Activated CD8-positive, alpha-beta memory T cell treated with anti-CD3 and anti-CD28 coated beads, Interleukin-2, amount 10 ng/mL, durations not matched to agents 7 days and 5 days (primary cell): ENCODE results near the gene AGRN. TPM values are rescaled to one million over a fixed set of nuclear protein-coding genes. Genes with fewer than 3 reads are reported as not detected.

Experiments
- ATAC-seq: fragments of 150-1000 bp; cut with Tn5 transposase; one replicate; pipeline ENCODE4 v1.10.0; 2021; ENCODE audit warnings: moderate library complexity
- CTCF ChIA-PET: fragments of 350-600 bp; sonication (Branson Sonifier 250); formaldehyde crosslinking; loops from one replicate; lab custom pipeline; 2021; ENCODE audit warnings: antibody characterized with exemption; lab: Charles Lee
- DNase-seq: peaks from one replicate; pipeline ENCODE4 v3.0.0-alpha.2; 2020
- H3K27ac Mint-ChIP-seq: one replicate; pipeline ENCODE4 v1.8.0; 2021; ENCODE audit warnings: mild to moderate bottlenecking, mixed read lengths
- H3K27me3 Mint-ChIP-seq: one replicate; pipeline ENCODE4 v1.8.0; 2021; ENCODE audit warnings: mixed read lengths
- H3K36me3 Mint-ChIP-seq: one replicate; pipeline ENCODE4 v1.8.0; 2021; ENCODE audit warnings: mild to moderate bottlenecking, mixed read lengths
- H3K4me1 Mint-ChIP-seq: one replicate; pipeline ENCODE4 v1.8.0; 2021; ENCODE audit warnings: mixed read lengths
- H3K4me3 Mint-ChIP-seq: one replicate; pipeline ENCODE4 v1.8.0; 2021; ENCODE audit warnings: mild to moderate bottlenecking, moderate library complexity, mixed read lengths
- H3K9me3 Mint-ChIP-seq: one replicate; pipeline ENCODE4 v1.8.0; 2022; ENCODE audit warnings: low read depth, mixed read lengths
- total RNA-seq, 2 experiments: library from RNA; stranded (reverse); gene quantifications; one replicate each; pipeline ENCODE4 v1.2.3, GENCODE V29; 2021

AGRN gene
- total RNA-seq, 2 experiments from 2014 or later: 29.3 to 32.8 TPM

- CTCF ChIA-PET: no interaction called here
- H3K27ac Mint-ChIP-seq: no peak overlapping the region
- ATAC-seq: no peak
- H3K27me3 Mint-ChIP-seq: peaks cover 13% of the 10 kb centered on the region
- no peak overlapping the region for H3K4me3 Mint-ChIP-seq
- H3K9me3 Mint-ChIP-seq: no peaks in the 10 kb centered on the region
- DNase-seq: no peak
- peaks cover 6% of the 10 kb centered on the region for H3K4me1 Mint-ChIP-seq
- H3K36me3 Mint-ChIP-seq: no peaks in the 10 kb centered on the region
These were observed 41.7 kb upstream of the AGRN start for GRCh38 chr1:978069-978834.

DNA sequence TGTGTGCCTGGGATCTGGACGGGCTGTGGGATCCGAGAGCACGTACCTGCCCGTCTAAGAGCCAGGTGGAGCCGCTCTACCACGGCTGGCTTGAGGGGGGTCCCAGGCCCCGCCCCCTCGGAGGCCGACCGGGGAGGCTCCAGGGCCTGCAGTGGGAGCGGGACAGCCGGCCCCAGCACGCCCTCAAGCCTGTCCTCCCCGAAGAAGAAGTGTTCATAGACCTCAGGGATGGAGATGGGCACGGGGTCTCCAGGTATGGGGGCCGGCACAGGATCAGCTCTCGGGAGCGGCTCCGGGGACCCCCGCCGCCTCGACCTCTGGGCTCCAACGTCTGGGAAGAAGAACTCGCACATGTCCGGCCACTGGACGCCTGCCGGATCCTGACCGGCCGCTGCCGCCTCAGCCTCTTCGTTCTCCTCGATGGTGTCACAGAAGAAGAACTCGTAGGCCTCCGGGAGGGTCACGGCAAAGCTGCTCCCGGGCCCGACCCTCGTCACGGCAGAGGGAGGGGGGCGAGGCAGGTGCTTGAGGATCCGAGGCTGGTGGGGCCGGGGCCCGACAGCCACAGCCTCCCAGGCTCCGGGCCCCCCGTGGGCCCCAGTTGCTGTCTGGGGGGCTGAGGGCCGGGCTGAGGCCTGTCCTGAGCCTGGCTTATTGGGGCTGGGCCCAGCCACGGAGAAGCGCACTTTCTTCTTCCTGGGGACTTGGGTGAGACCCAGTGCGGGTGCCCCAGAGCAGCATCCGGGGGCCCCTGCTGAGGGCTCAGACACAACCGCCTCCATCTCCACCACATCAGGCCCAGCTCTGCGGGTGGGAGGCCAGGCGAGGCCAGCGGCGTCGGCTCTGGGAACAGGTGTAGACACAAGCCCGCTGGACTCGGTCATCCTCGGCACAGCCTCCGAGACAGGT lies 40.8 kb upstream of the AGRN start:
- CTCF ChIA-PET: interaction anchor here (6.9 kb wide), 1 partner anchor 85 kb away, joined by 64 read pairs; no protein-coding TSS in a partner anchor
- H3K27me3 Mint-ChIP-seq: peaks cover 16% of the 10 kb centered on the region

GRCh38 chr1:979744-980072 lies 40.2 kb upstream of the AGRN start:
- ATAC-seq: no peak
- DNase-seq: no peak
- Mint-ChIP-seq H3K4me1 (peaks cover 6% of the 10 kb centered on the region), H3K4me3 (no peak overlapping the region), H3K36me3 (no peaks in the 10 kb centered on the region), H3K27ac (no peak overlapping the region), H3K27me3 (peaks cover 16% of the 10 kb centered on the region), H3K9me3 (no peaks in the 10 kb centered on the region)
- CTCF ChIA-PET: interaction anchor here (6.9 kb wide), 1 partner anchor 85 kb away, joined by 64 read pairs; no protein-coding TSS in a partner anchor

More for the DNA sequence above, 40.8 kb upstream of the AGRN start:
- Mint-ChIP-seq H3K4me3 (no peak overlapping the region), H3K27ac (no peak overlapping the region), H3K36me3 (no peaks in the 10 kb centered on the region), H3K4me1 (peaks cover 6% of the 10 kb centered on the region), H3K9me3 (no peaks in the 10 kb centered on the region)
- no peak for ATAC-seq
- DNase-seq: no peak

GRCh38 chr1:980137-980571 lies 39.8 kb upstream of the AGRN start:
- Mint-ChIP-seq H3K4me1 (peaks cover 6% of the 10 kb centered on the region), H3K4me3 (no peak overlapping the region), H3K27me3 (peaks cover 18% of the 10 kb centered on the region), H3K27ac (no peak overlapping the region), H3K9me3 (no peaks in the 10 kb centered on the region), H3K36me3 (no peaks in the 10 kb centered on the region)
- ATAC-seq: no peak
- DNase-seq: no peak
- CTCF ChIA-PET: interaction anchor here (0.8 to 6.9 kb wide), 3 partner anchors 21 to 84 kb away, joined by 3 to 73 read pairs (median 64); partner anchors contain the start of gene HES4

DNA sequence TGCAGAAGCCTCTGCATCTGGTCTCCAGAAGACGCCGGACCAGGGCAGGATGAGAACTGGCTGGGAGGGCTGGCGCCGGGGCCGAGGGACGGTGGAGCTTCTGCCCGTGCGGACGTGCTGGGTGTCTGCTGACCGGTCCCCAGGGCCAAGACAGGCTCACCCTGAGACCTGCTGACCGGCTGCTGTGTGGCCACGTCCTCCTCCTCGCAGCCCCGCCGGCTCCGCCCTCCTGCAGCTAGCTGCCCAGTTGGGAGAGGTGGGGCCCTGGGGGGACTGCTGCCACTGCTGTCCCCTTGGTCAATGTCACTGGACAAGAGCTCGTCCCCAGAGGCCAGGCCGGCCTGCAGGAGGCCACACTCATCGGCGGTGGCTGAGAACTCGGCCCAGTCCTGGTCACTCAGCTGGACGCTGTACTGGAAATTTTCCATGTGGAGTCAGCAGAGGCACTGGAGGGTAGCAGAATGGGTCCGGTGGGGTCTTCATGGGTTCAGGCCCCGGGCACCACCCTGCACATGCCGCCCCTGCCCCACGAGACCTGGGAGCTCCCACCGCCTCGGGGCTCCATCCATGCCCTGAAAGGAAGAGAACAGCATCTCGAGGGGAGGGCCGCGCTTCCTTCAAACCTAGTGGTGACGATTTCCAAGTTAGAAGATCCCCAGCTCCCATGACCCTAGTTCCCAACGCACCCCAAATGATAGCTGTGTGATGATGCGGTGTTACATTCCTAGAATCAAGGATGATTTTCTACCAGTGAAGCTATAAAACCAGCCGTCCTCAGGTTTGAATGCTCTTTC lies 39.1 kb upstream of the AGRN start:
- Mint-ChIP-seq H3K4me3 (no peak overlapping the region), H3K27me3 (peaks cover 20% of the 10 kb centered on the region), H3K27ac (no peak overlapping the region)

GRCh38 chr1:981491-981954 lies 38.4 kb upstream of the AGRN start:
- Mint-ChIP-seq H3K4me3 (no peak overlapping the region), H3K4me1 (peaks cover 3% of the 10 kb centered on the region), H3K36me3 (no peaks in the 10 kb centered on the region), H3K27me3 (peaks cover 27% of the 10 kb centered on the region), H3K27ac (no peak overlapping the region), H3K9me3 (no peaks in the 10 kb centered on the region)
- no peak for ATAC-seq
- CTCF ChIA-PET: interaction anchor here (0.9 to 6.9 kb wide), 5 partner anchors 10 to 83 kb away, joined by 3 to 73 read pairs (median 4); partner anchors contain the start of gene HES4
- no peak for DNase-seq

More for the DNA sequence above, 39.1 kb upstream of the AGRN start:
- Mint-ChIP-seq H3K36me3 (no peaks in the 10 kb centered on the region), H3K9me3 (no peaks in the 10 kb centered on the region), H3K4me1 (peaks cover 4% of the 10 kb centered on the region)
- ATAC-seq: no peak
- CTCF ChIA-PET: interaction anchor here (0.8 to 6.9 kb wide), 6 partner anchors 10 to 83 kb away, joined by 3 to 73 read pairs (median 4); partner anchors contain the start of gene HES4
- DNase-seq: no peak

GRCh38 chr1:981955-982558 lies 37.9 kb upstream of the AGRN start, which contains the start of gene PERM1:
TSS of gene PERM1 (minus strand) at chr1:982093. CDS start at chr1:981029, 1,064 bp downstream.
- no peak for ATAC-seq
- CTCF ChIA-PET: interaction anchor here (1.0 to 6.9 kb wide), 8 partner anchors 13 to 82 kb away, joined by 3 to 73 read pairs (median 8); partner anchors contain the start of genes AGRN, HES4 and ISG15
- Mint-ChIP-seq H3K4me3 (no peak within 1 kb of the TSS), H3K27me3 (peaks cover 30% of the 10 kb centered on the region), H3K27ac (no peak within 1 kb of the TSS), H3K36me3 (no peaks in the 10 kb centered on the region), H3K9me3 (no peaks in the 10 kb centered on the region), H3K4me1 (peaks cover 3% of the 10 kb centered on the region)
- no peak for DNase-seq

DNA sequence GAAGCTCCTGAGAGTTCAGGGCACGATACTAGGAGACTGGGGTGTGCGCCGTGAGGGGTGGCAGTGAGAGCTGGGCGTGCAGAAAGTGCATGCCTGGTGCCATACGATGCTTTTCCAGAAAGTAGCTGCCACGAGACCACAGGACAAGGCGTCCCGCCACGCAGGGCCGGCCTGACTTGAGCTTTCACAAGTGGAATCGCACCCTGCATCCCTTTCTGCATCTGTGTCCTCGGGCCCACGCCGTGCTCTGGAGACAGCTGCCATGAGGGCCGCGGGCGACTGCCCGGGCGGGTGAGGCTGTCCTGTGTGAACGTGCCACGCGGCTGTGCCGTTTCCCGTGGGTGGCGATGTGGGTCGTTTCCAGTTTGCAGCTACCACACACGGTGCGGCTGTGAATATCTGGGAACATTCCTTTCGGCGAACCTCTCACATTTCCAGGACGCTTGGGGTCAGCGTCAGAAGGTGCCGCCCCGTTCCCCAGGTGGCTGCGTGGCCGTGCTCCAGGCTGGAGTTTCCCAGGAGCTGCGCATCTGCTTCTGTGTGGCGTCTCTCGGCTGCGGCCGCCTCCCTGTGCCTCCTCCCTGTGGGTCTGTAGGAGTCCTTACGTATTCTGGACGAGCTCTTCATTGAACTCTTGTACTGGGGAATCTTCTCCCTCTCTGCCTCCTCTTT lies 37.0 kb upstream of the AGRN start:
- Mint-ChIP-seq H3K27ac (no peak overlapping the region), H3K4me3 (no peak overlapping the region), H3K27me3 (peaks cover 33% of the 10 kb centered on the region), H3K9me3 (no peaks in the 10 kb centered on the region), H3K36me3 (no peaks in the 10 kb centered on the region), H3K4me1 (peaks cover 3% of the 10 kb centered on the region)
- DNase-seq (no peak), ATAC-seq (no peak)
- CTCF ChIA-PET: interaction anchor here (0.9 to 6.9 kb wide), 14 partner anchors 9 to 139 kb away, joined by 3 to 73 read pairs (median 7); partner anchors contain the start of genes AGRN, HES4, ISG15 and PLEKHN1

- CTCF ChIA-PET: interaction anchor here (0.6 to 6.9 kb wide), 24 partner anchors 8 to 308 kb away, joined by 3 to 73 read pairs (median 5); partner anchors contain the start of genes AGRN, C1orf159, HES4 and ISG15
- no peaks in the 10 kb centered on the region for H3K4me1 Mint-ChIP-seq
- H3K27ac Mint-ChIP-seq: no peak overlapping the region
- H3K4me3 Mint-ChIP-seq: no peak overlapping the region
- ATAC-seq (peak; percentile 74), DNase-seq (peak; percentile 69)
- no peaks in the 10 kb centered on the region for H3K9me3 Mint-ChIP-seq
- H3K36me3 Mint-ChIP-seq: no peaks in the 10 kb centered on the region
- peaks cover 43% of the 10 kb centered on the region for H3K27me3 Mint-ChIP-seq
These were observed 36.0 kb upstream of the AGRN start for GRCh38 chr1:983798-984475.

- H3K36me3 Mint-ChIP-seq: no peaks in the 10 kb centered on the region
- peaks cover 48% of the 10 kb centered on the region for H3K27me3 Mint-ChIP-seq
- H3K4me3 Mint-ChIP-seq: no peak overlapping the region
- DNase-seq: no peak
- no peaks in the 10 kb centered on the region for H3K4me1 Mint-ChIP-seq
- no peak for ATAC-seq
- CTCF ChIA-PET: interaction anchor here (0.6 to 6.9 kb wide), 21 partner anchors 8 to 307 kb away, joined by 3 to 73 read pairs (median 5); partner anchors contain the start of genes AGRN, C1orf159, HES4 and ISG15
- no peak overlapping the region for H3K27ac Mint-ChIP-seq
- H3K9me3 Mint-ChIP-seq: no peaks in the 10 kb centered on the region
These were observed 35.5 kb upstream of the AGRN start for GRCh38 chr1:984476-984814.

DNA sequence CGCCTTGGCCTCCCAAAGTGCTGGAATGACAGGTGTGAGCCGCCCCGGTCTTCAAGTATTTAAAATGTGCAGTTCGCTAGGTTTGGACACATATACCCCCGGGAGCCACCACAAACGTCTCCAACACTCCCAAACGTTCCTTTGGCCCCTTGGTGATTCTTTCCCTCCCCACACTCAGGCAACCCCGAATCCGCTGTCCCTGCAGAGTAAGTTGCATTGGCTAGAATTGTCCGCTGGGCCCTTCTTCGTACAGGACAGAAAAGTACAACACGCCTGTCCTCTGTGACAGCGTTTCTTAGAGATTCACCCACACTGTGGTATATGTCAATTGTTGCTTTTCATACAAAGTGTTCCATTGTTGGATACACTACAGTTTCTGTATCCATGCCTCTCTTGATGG lies 34.8 kb upstream of the AGRN start:
- CTCF ChIA-PET: interaction anchor here (0.8 to 6.9 kb wide), 12 partner anchors 9 to 307 kb away, joined by 3 to 73 read pairs (median 5); partner anchors contain the start of genes HES4, ISG15 and PLEKHN1
- peaks cover 54% of the 10 kb centered on the region for H3K27me3 Mint-ChIP-seq
- no peak overlapping the region for H3K4me3 Mint-ChIP-seq
- ATAC-seq (no peak), DNase-seq (no peak)
- H3K4me1 Mint-ChIP-seq: no peaks in the 10 kb centered on the region
- H3K9me3 Mint-ChIP-seq: no peaks in the 10 kb centered on the region
- no peak overlapping the region for H3K27ac Mint-ChIP-seq
- no peaks in the 10 kb centered on the region for H3K36me3 Mint-ChIP-seq
